Skeletal muscle tissue (tissue), 4 donors: ENCODE measurements around the gene ENC1. TPM values are rescaled to one million over a fixed set of nuclear protein-coding genes. Genes with fewer than 3 reads are reported as not detected.

Source experiments
- H3K27ac ChIP-seq: one replicate; pipeline ENCODE4 v1.7.0; 2013; ENCODE audit warnings: mild to moderate bottlenecking, low read depth, low read length, inconsistent platforms
- H3K27me3 ChIP-seq, 3 donors: one replicate each; pipeline ENCODE4 v1.7.0; 2013; ENCODE audit warnings: low read length in 3 of 3; ENCODE audit not compliant: control insufficient read depth in 3 of 3, insufficient read depth in 3 of 3
- H3K36me3 ChIP-seq, 3 donors: one replicate each; pipeline ENCODE4 v1.7.0; 2013; ENCODE audit warnings: low read length in 3 of 3; ENCODE audit not compliant: control insufficient read depth in 3 of 3, insufficient read depth in 3 of 3
- H3K4me1 ChIP-seq, 3 donors: one replicate each; pipeline ENCODE4 v1.7.0; 2013; ENCODE audit warnings: low read length in 3 of 3, mild to moderate bottlenecking in 3 of 3; ENCODE audit not compliant: control insufficient read depth in 3 of 3, insufficient read depth in 3 of 3
- H3K4me3 ChIP-seq, 3 donors: one replicate each; pipeline ENCODE4 v1.7.0; 2013; ENCODE audit warnings: low read length in 3 of 3
- H3K9ac ChIP-seq, 3 donors: one replicate each; pipeline ENCODE4 v1.7.0; 2013; ENCODE audit warnings: low read length in 3 of 3, mild to moderate bottlenecking in 3 of 3, moderate library complexity in 2 of 3, low read depth in 1 of 3
- H3K9me3 ChIP-seq, 3 donors: one replicate each; pipeline ENCODE4 v1.7.0; 2013; ENCODE audit warnings: low read length in 3 of 3; ENCODE audit not compliant: control insufficient read depth in 3 of 3
- total RNA-seq: library from RNA; depleted of rRNA; stranded (reverse); fragments of >200 nt; gene quantifications from one replicate; pipeline ENCODE4 v1.2.3, GENCODE V29; 2014
- donor health status: Osteomylitis.

ENC1 gene
- total RNA-seq, 1 donor from 2014 or later: 35.5 TPM

DNA sequence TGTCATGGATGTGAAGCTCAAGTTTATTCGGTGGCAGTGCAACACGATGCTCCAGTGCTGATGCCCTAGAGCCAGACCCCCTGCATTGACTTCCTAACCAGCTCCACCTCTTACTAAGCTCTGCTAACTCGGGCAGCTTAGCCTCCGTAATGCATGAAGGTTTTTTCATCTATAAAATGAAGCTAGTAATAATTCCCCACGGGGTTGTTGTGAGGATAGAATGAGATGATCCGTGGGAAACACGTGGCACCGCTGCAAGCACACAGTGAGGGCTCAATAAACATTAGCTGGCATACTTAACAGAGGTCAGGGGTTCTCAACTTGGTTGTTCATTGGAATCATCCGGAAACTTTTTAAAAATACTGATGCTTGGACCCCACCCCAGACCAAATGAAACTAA lies 6.8 kb downstream of the ENC1 start:
- H3K9me3 ChIP-seq: no peaks in the 10 kb centered on the region
- H3K27me3 ChIP-seq: no peaks in the 10 kb centered on the region
- peaks cover 14 to 22% (median 18%) of the 10 kb centered on the region in 3 donors for H3K36me3 ChIP-seq
- H3K27ac ChIP-seq: no peak overlapping the region
- H3K4me3 ChIP-seq: no peak overlapping the region
- H3K9ac ChIP-seq: no peak overlapping the region
- peaks cover 7 to 10% (median 10%) of the 10 kb centered on the region in 3 donors for H3K4me1 ChIP-seq

DNA sequence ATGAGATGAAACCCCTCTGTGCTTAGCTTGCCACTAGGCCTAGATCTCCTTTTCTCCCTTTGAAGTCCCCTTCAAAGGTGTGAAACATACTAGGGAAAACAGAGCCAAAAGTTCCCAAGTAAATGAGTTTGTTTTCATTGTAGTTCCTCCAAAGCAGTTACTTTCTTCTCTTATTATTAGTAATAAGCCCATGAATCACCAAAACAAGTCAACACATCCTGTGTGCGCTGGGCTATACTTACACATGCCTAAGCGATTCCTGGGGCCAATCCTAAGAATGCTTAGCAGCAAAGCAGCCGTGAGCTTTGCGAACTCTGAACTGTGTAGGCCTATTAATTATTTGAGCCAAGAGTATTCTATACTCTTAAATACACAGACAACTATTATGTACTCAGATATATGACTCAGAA lies 7.6 kb downstream of the ENC1 start:
- H3K27ac ChIP-seq: no peak overlapping the region
- no peaks in the 10 kb centered on the region for H3K27me3 ChIP-seq

GRCh38 chr5:74631081-74631953 lies 9.2 kb downstream of the ENC1 start:
- no peaks in the 10 kb centered on the region for H3K4me1 ChIP-seq
- no peaks in the 10 kb centered on the region for H3K27me3 ChIP-seq
- peaks cover 14 to 22% (median 20%) of the 10 kb centered on the region in 3 donors for H3K36me3 ChIP-seq
- H3K9me3 ChIP-seq: no peaks in the 10 kb centered on the region
- H3K27ac ChIP-seq: no peak overlapping the region
- no peak overlapping the region for H3K4me3 ChIP-seq
- no peak overlapping the region for H3K9ac ChIP-seq

More for the DNA sequence above, 7.6 kb downstream of the ENC1 start:
- H3K9me3 ChIP-seq: no peaks in the 10 kb centered on the region
- H3K4me1 ChIP-seq: peaks cover 1 to 2% (median 2%) of the 10 kb centered on the region in 3 donors
- no peak overlapping the region for H3K9ac ChIP-seq
- peaks cover 14 to 22% (median 18%) of the 10 kb centered on the region in 3 donors for H3K36me3 ChIP-seq
- no peak overlapping the region for H3K4me3 ChIP-seq

DNA sequence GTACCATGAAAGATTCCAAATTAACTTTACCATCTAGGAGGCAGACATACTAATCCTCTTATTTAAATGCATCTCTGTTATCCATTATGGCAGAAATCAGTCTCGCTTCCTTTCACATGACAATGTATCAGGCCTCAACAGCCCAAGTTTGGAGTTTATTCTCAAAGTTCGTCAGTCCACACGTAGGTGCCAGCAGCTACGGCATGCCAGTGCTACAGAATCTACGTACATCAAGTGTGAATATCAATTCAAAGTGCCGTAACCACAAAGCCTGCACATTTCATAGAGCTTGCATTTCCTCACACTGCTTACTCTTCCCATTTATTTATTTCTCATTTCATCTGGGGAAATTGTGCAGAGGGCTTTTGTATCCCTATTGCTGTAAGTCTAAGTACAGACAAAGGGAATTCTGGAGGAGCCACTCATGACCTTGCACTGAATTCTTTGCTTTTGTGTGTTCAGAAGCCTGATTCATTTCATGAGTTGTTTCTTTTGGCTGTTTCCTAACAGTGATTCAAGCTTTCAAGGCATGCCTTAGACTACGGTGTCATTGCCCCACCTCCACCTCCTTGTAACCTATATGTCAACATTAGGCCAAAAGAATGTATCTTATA lies 10.0 kb downstream of the ENC1 start:
- H3K9me3 ChIP-seq: no peaks in the 10 kb centered on the region
- H3K36me3 ChIP-seq: peaks cover 11 to 16% (median 16%) of the 10 kb centered on the region in 3 donors
- H3K4me3 ChIP-seq: no peak overlapping the region
- no peaks in the 10 kb centered on the region for H3K27me3 ChIP-seq
- H3K4me1 ChIP-seq: no peaks in the 10 kb centered on the region
- no peak overlapping the region for H3K27ac ChIP-seq
- H3K9ac ChIP-seq: no peak overlapping the region

GRCh38 chr5:74629326-74629725 lies 11.2 kb downstream of the ENC1 start:
- Histone ChIP-seq H3K4me3 (no peak overlapping the region), H3K36me3 (peaks cover 4 to 5% (median 4%) of the 10 kb centered on the region in 3 donors), H3K4me1 (no peaks in the 10 kb centered on the region), H3K9ac (no peak overlapping the region), H3K9me3 (no peaks in the 10 kb centered on the region), H3K27ac (no peak overlapping the region), H3K27me3 (no peaks in the 10 kb centered on the region)

DNA sequence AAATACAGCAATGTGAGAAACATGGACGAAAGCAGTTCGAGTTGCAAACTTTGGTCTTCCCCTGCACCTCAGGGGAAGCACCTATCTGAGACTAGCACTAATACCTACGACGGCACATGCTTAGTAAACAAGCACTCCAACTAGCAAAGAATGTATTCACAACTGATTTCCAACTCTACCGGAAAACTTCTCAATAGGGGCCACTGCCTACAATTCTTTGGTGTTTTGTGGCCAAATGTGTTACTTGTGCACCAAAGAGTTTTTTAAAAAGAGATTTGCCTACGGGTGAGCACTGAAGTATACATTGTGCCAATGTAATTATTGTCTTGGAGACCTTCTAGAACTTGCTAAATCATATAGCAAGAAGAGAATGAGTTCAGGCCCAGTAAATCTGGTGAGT lies 12.2 kb downstream of the ENC1 start:
- Histone ChIP-seq H3K36me3 (peaks cover 0 to 5% (median 4%) of the 10 kb centered on the region in 3 donors), H3K9ac (no peak overlapping the region), H3K4me1 (no peaks in the 10 kb centered on the region), H3K9me3 (no peaks in the 10 kb centered on the region), H3K27me3 (no peaks in the 10 kb centered on the region), H3K27ac (no peak overlapping the region), H3K4me3 (no peak overlapping the region)

DNA sequence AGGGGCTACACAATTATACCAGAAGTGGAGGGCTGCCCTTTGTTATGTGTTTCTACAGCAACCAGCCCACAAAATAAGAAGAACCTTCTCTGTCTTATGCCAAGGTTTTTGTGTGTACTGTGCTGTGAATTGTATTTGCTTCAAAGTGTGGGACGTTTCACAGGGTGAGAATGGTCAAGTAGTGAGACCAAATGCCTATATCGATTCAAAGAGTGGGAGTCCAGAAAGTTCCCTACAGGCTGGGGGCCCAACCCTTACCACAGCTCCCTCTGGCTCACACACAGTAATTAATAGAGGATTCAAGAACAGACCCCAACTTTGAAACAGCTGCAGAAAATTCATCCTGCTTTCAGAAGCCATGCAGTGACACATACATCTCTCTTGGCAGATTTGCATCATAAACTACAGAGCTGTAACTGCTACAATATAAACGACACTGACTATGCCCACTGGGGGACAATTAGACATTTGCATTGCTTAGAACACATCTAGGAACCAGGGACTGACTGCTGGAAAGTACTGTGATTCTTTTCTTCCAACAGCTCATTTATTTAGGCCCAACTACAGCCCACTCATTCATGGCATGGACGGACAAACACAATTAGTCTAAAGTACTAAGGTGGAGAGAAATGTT lies 12.8 kb downstream of the ENC1 start:
- no peak overlapping the region for H3K9ac ChIP-seq
- H3K9me3 ChIP-seq: no peaks in the 10 kb centered on the region
- H3K36me3 ChIP-seq: peaks cover 0 to 5% (median 4%) of the 10 kb centered on the region in 3 donors
- no peaks in the 10 kb centered on the region for H3K27me3 ChIP-seq
- H3K27ac ChIP-seq: no peak overlapping the region
- no peaks in the 10 kb centered on the region for H3K4me1 ChIP-seq
- H3K4me3 ChIP-seq: no peak overlapping the region

- Histone ChIP-seq H3K9ac (no peak overlapping the region), H3K27me3 (no peaks in the 10 kb centered on the region), H3K4me3 (no peak overlapping the region), H3K9me3 (no peaks in the 10 kb centered on the region), H3K36me3 (peaks cover 0 to 5% (median 0%) of the 10 kb centered on the region in 3 donors), H3K27ac (no peak overlapping the region), H3K4me1 (no peaks in the 10 kb centered on the region)
Observed at GRCh38 chr5:74626386-74627222, 13.9 kb downstream of the ENC1 start.

- H3K9me3 ChIP-seq: no peaks in the 10 kb centered on the region
- no peaks in the 10 kb centered on the region for H3K4me1 ChIP-seq
- no peak overlapping the region for H3K4me3 ChIP-seq
- H3K9ac ChIP-seq: no peak overlapping the region
- no peak overlapping the region for H3K27ac ChIP-seq
- peaks cover 0 to 5% (median 0%) of the 10 kb centered on the region in 3 donors for H3K36me3 ChIP-seq
- no peaks in the 10 kb centered on the region for H3K27me3 ChIP-seq
Observed at GRCh38 chr5:74625742-74626241, 14.7 kb downstream of the ENC1 start.
